HepG2 (cell line): ENCODE data around the gene PDE9A. TPM values are rescaled to one million over a fixed set of nuclear protein-coding genes. Genes with fewer than 3 reads are reported as not detected.

Experiments used
- DNMT1 ChIP-seq: sonication (generic); formaldehyde crosslinking; IDR thresholded peaks from 2 replicates; pipeline ENCODE4 v1.5.1; 2020; ENCODE audit warnings: mild to moderate bottlenecking, missing genetic modification reagents
- MZF1 ChIP-seq: sonication (generic); formaldehyde crosslinking; IDR thresholded peaks from 2 replicates; pipeline ENCODE4 v1.8.1; 2023; ENCODE audit warnings: mild to moderate bottlenecking, missing genetic modification reagents, borderline replicate concordance
- PCBP2 ChIP-seq: fragments of 200-400 bp; formaldehyde crosslinking; optimal IDR thresholded peaks from 2 replicates; pipeline ENCODE3; 2018; ENCODE audit warnings: low read length, low read depth; ENCODE audit not compliant: poor library complexity, severe bottlenecking
- SAP130 ChIP-seq: IDR thresholded peaks from 2 replicates; pipeline ENCODE4 v1.6.1; 2016; ENCODE audit warnings: low read depth
- TBP ChIP-seq: sonication (generic); formaldehyde crosslinking; IDR thresholded peaks from 2 replicates; pipeline ENCODE4 v1.5.0; 2020; ENCODE audit warnings: missing genetic modification reagents
- TEAD3 ChIP-seq: optimal IDR thresholded peaks from 2 replicates; pipeline ENCODE3; 2016; ENCODE audit warnings: borderline replicate concordance
- TFAP4 ChIP-seq: sonication (generic); IDR thresholded peaks from 2 replicates; pipeline ENCODE4 v1.6.1; 2016; ENCODE audit warnings: low read depth, borderline replicate concordance
- WIZ ChIP-seq: sonication (generic); formaldehyde crosslinking; IDR thresholded peaks from 2 replicates; pipeline ENCODE4 v1.5.1; 2020; ENCODE audit warnings: mild to moderate bottlenecking, missing genetic modification reagents
- ZBED4 ChIP-seq: sonication (generic); formaldehyde crosslinking; IDR thresholded peaks from 2 replicates; pipeline ENCODE4 v1.4.0; 2020; ENCODE audit warnings: missing genetic modification reagents, borderline replicate concordance
- ZNF292 ChIP-seq: sonication (generic); formaldehyde crosslinking; IDR thresholded peaks from 2 replicates; pipeline ENCODE4 v1.8.1; 2022; ENCODE audit warnings: mild to moderate bottlenecking, low read depth, missing genetic modification reagents, borderline replicate concordance
- ZNF703 ChIP-seq: sonication (generic); formaldehyde crosslinking; IDR thresholded peaks from 2 replicates; pipeline ENCODE4 v1.5.1; 2020; ENCODE audit warnings: missing genetic modification reagents, mild to moderate bottlenecking, moderate library complexity, borderline replicate concordance
- polyA plus RNA-seq, 8 experiments: library from polyadenylated mRNA; depleted of rRNA in 3 of 8; stranded (reverse) in 7 of 8; unstranded in 1 of 8; fragments of >200 nt; fragmentation: Illumina TruSeq in 4 of 8; extraction: Trizol in 4 of 8; gene quantifications; 2 replicates each; pipeline versions ENCODE4 v1.2.1 to v1.2.3, GENCODE V29; 2011 to 2016; ENCODE audit warnings: low read depth in 4 of 8, missing spikeins in 1 of 8, mixed read lengths in 1 of 8; ENCODE audit not compliant: insufficient read depth in 1 of 8
- total RNA-seq, 5 experiments: library from RNA; depleted of rRNA; stranded (reverse); fragments of >200 nt; fragmentation: Illumina TruSeq; extraction: Trizol; gene quantifications; 2 replicates each; pipeline ENCODE4 v1.2.3, GENCODE V29; 2016; ENCODE audit warnings: low read depth in 1 of 5
- TF ChIP-seq, protein P1 (sequence below): sonication (generic); formaldehyde crosslinking; IDR thresholded peaks from 2 replicates; pipeline ENCODE4 v1.5.1; 2020; ENCODE audit warnings: mild to moderate bottlenecking, missing genetic modification reagents, moderate library complexity
- TF ChIP-seq, protein P2 (sequence below), 2 experiments: sonication (generic) in 1 of 2; formaldehyde crosslinking in 1 of 2; IDR thresholded peaks; 2 replicates each; pipeline versions ENCODE4 v1.6.1 to v1.9.0; 2014 to 2022; ENCODE audit warnings: antibody characterized with exemption in 1 of 2, borderline replicate concordance in 1 of 2, inconsistent platforms in 1 of 2, low read depth in 1 of 2, missing genetic modification reagents in 1 of 2

PDE9A gene
- total and polyA plus RNA-seq, 2 of the 13 experiments (the other 11 are each of a cell fraction or from before 2014, with no cell fraction given), result 4.6 to 19.7 TPM

- TF ChIP-seq SAP130 (CRISPR knock-in tag) (peak; percentile 22; the same call in 1 of the 2 replicates), DNMT1 (CRISPR knock-in tag) (peak; percentile 45; the same call in 1 of the 2 replicates), WIZ (CRISPR knock-in tag) (no peak), ZBED4 (CRISPR knock-in tag) (peak; percentile 39; the same call in 1 of the 2 replicates), ZNF292 (CRISPR knock-in tag) (0 out of 2 replicates have a peak, but pooled peaks have one; percentile 29), TEAD3 (CRISPR knock-in tag) (peak; percentile 53), MZF1 (CRISPR knock-in tag) (0 out of 2 replicates have a peak, but pooled peaks have one; percentile 30), PCBP2 (no peak), TFAP4 (peak; percentile 12; the same call in 1 of the 2 replicates), TBP (CRISPR knock-in tag) (no peak), ZNF703 (CRISPR knock-in tag) (no peak)
- TF ChIP-seq, protein P1, sequence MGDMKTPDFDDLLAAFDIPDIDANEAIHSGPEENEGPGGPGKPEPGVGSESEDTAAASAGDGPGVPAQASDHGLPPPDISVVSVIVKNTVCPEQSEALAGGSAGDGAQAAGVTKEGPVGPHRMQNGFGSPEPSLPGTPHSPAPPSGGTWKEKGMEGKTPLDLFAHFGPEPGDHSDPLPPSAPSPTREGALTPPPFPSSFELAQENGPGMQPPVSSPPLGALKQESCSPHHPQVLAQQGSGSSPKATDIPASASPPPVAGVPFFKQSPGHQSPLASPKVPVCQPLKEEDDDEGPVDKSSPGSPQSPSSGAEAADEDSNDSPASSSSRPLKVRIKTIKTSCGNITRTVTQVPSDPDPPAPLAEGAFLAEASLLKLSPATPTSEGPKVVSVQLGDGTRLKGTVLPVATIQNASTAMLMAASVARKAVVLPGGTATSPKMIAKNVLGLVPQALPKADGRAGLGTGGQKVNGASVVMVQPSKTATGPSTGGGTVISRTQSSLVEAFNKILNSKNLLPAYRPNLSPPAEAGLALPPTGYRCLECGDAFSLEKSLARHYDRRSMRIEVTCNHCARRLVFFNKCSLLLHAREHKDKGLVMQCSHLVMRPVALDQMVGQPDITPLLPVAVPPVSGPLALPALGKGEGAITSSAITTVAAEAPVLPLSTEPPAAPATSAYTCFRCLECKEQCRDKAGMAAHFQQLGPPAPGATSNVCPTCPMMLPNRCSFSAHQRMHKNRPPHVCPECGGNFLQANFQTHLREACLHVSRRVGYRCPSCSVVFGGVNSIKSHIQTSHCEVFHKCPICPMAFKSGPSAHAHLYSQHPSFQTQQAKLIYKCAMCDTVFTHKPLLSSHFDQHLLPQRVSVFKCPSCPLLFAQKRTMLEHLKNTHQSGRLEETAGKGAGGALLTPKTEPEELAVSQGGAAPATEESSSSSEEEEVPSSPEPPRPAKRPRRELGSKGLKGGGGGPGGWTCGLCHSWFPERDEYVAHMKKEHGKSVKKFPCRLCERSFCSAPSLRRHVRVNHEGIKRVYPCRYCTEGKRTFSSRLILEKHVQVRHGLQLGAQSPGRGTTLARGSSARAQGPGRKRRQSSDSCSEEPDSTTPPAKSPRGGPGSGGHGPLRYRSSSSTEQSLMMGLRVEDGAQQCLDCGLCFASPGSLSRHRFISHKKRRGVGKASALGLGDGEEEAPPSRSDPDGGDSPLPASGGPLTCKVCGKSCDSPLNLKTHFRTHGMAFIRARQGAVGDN (CRISPR knock-in tag), result peak; percentile 78
- TF ChIP-seq, protein P2, sequence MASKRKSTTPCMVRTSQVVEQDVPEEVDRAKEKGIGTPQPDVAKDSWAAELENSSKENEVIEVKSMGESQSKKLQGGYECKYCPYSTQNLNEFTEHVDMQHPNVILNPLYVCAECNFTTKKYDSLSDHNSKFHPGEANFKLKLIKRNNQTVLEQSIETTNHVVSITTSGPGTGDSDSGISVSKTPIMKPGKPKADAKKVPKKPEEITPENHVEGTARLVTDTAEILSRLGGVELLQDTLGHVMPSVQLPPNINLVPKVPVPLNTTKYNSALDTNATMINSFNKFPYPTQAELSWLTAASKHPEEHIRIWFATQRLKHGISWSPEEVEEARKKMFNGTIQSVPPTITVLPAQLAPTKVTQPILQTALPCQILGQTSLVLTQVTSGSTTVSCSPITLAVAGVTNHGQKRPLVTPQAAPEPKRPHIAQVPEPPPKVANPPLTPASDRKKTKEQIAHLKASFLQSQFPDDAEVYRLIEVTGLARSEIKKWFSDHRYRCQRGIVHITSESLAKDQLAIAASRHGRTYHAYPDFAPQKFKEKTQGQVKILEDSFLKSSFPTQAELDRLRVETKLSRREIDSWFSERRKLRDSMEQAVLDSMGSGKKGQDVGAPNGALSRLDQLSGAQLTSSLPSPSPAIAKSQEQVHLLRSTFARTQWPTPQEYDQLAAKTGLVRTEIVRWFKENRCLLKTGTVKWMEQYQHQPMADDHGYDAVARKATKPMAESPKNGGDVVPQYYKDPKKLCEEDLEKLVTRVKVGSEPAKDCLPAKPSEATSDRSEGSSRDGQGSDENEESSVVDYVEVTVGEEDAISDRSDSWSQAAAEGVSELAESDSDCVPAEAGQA (IDR thresholded peaks at IDR 0.05; ENCODE audit: low read depth), result 0 out of 2 replicates have a peak, but pooled peaks have one; percentile 29
- TF ChIP-seq, protein P2 (CRISPR knock-in tag; IDR thresholded peaks at IDR 0.05; ENCODE audit: borderline replicate concordance), result no peak
These were observed 38.5 kb upstream of the PDE9A start (continued) for GRCh38 chr21:42614811-42615351.
